ENCODE measurements around the gene ZFAND2B.

ZFAND2B gene

DNA sequence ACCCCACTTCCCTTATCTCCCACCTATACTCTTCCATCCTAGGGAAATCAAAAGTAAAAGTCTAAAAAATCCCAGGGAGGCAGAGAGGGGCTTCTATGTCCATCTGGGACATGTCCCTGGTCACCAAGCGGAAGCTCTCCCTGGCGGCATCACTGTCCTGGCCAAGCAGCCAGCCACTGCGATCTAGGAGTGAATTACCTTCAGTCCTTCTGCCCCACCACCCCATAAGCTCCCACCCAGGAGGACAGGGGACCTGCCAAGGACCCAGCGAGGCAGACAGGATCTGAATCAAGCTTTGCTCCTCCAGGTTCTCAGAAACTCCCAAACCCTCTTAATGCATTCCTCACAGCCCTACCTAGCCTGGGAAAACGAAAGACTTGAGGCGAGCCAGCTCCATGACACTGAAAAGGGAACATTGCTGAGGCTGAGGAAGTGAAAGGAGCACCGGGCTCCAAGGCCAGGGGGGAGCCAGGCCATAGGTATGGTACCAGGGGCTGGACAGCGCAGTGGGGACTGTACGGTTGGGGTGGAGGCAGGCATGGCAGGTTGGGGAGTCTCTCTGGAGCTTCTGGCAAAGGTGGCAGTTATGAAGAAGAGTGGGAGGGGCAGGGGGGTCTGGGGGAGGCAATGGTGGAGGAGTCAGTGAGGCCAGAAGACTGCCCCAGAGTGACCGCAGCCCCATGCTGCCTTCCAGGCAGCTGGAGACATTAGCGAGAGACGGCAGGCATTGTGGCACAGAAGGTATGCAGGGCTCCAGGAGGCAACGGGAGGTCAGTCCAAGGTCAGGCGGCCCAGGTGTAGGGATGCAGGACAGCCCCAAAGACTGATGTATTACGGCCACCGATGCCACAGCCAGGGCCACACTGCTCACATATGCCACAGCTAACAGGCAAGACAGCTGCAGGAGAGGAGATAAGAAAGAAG is 34.1 kb upstream of the ZFAND2B start:
- peaks cover 36% of the 10 kb centered on the region for H3K4me1 Mint-ChIP-seq
- no peak for DNase-seq
- no peak overlapping the region for H3K27ac Mint-ChIP-seq
- H3K27me3 Mint-ChIP-seq: no peaks in the 10 kb centered on the region
- ATAC-seq: no peak
- no peak overlapping the region for H3K4me3 Mint-ChIP-seq
- H3K9me3 Mint-ChIP-seq: no peaks in the 10 kb centered on the region

DNA sequence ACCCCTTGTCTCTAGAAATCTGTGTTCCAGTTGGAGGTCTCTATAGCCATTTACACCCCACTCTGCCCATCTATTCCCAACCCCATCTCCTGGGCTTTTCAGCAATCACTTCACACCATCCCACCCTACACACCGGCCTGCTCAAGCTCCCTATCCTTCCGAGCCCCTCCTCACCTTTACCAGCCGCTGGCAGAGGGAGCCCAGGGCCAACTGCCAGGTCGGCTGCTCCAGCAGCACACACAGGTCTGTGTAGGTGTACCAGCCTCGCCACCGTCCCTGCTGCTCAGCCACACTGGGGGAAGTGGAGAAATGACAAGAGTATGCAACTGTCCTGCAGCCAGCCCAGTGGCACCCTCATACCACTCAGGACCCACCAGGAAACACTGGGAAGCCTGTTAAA is 33.4 kb upstream of the ZFAND2B start:
- H3K4me3 Mint-ChIP-seq: no peak overlapping the region
- H3K27me3 Mint-ChIP-seq: no peaks in the 10 kb centered on the region
- H3K4me1 Mint-ChIP-seq: peaks cover 36% of the 10 kb centered on the region
- H3K27ac Mint-ChIP-seq: peak overlapping the region; percentile 5 to 42
- no peak for ATAC-seq
- no peak for DNase-seq
- no peaks in the 10 kb centered on the region for H3K9me3 Mint-ChIP-seq

DNA sequence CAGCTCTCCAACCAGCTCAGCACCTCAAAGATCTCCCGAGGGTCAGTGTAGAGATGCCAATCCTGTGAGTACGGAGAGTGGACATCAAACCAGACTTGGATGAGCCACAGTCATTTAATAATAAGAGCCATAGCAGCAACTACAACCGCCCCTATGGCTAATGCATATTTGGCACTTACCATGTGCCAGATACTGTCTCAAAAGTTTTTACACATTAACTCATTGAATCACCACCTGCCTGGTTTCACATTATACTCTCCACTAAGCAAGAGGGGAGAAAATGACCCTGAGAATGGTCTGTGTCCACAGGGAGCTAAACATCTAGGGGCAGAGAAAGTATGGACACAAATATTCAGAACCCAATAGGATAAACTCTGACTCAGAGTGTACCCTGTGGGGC is 32.4 kb upstream of the ZFAND2B start:
- ATAC-seq (no peak), DNase-seq (no peak)
- peak overlapping the region; percentile 12 to 76 for H3K27ac Mint-ChIP-seq
- H3K9me3 Mint-ChIP-seq: no peaks in the 10 kb centered on the region
- peaks cover 38% of the 10 kb centered on the region for H3K4me1 Mint-ChIP-seq
- H3K27me3 Mint-ChIP-seq: no peaks in the 10 kb centered on the region
- H3K4me3 Mint-ChIP-seq: peak overlapping the region in 1 of 2 donors; percentile 25

DNA sequence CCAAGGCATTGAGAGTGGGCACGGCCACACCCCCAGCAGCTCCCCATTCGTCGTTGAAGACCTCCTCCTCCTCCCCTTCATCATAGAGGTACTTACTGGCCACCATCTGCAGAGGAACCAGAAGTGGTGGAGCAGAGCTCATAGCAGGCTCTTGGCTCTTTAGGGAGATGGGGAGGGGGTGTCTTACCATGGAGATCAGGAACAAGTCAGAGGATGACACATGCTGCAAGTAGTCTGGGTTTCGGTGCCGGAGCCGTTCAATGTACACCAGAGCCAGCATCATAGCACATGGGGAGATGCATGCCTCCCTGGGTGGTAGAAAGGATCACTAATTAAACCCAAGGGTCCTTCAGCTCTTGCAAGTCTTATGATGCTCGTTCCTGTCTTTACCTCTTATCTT is 31.8 kb upstream of the ZFAND2B start:
- Mint-ChIP-seq H3K27ac (no peak overlapping the region), H3K9me3 (no peaks in the 10 kb centered on the region), H3K4me3 (peak overlapping the region; percentile 25 to 97), H3K4me1 (peaks cover 45% of the 10 kb centered on the region), H3K27me3 (no peaks in the 10 kb centered on the region)
- ATAC-seq (no peak), DNase-seq (no peak)

DNA sequence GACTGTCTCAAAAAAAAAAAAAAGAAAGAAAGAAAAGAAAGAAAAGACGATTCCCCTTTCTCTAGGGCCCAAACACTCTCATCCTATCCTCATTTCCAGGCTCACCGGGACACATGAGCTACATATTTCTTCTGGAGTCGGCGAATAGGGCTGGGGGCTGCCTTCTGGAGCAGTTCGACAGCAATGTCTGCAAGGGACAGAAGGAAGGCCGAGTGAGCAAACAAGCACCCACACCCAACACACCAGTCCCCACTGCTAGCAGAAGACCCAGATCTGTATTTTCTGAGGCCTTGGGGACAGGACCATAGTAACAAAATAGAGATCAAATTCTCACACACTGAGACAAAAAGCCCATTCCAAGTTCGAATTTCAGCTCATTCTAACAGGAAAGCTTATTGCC is 31.1 kb upstream of the ZFAND2B start:
- Mint-ChIP-seq H3K4me3 (peak overlapping the region; percentile 97), H3K27me3 (no peaks in the 10 kb centered on the region), H3K4me1 (peaks cover 51% of the 10 kb centered on the region), H3K9me3 (no peaks in the 10 kb centered on the region), H3K27ac (peak overlapping the region; percentile 38 to 42)
- ATAC-seq: no peak
- no peak for DNase-seq

DNA sequence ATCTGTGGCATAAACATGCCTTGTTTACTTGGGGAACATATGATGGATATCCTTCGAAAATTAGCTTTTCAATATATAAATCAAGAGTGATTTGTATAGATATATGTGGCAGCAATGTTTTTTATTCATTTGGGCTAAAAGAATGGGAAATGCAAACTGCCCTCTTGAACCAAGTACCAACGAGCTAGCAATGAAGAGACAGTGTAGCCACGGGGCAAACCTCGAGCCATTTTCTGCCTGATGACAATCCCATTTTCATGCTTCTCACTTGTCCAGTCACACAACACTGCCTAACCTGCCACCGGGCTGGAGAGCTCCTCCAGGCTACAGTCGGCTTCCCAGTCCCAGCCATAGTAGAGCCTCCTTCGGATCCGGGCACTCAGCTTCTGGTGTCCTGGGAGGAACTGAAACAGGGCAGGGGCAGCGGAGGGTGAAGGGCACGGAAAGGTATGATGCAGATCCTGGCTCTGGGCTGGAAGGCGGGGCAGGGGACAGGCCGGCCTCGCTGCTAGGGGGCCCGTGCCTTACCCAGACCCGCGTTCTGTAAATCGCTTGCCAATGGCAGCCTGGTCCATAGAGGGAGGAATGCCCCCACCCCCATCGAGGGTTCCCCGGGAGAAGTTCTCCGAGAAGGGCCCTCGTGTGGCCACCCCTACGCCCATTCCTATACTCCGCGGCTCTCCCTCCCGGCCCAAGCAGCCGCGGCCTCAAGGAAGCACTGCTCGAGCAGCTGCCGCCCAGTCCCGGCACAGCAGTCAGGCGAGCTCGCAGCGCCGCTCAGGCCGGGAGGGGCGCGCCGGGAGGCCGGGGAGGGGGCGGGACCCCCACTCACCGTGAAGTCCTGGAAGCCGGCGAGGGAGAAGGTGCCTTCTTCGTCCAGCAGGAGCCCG is 30.4 kb upstream of the ZFAND2B start:
- Mint-ChIP-seq H3K4me3 (peak overlapping the region; percentile 97), H3K27me3 (no peaks in the 10 kb centered on the region), H3K4me1 (peaks cover 56% of the 10 kb centered on the region), H3K27ac (peak overlapping the region; percentile 8 to 42), H3K9me3 (no peaks in the 10 kb centered on the region)
- no peak for DNase-seq
- ATAC-seq: peak; percentile 46

DNA sequence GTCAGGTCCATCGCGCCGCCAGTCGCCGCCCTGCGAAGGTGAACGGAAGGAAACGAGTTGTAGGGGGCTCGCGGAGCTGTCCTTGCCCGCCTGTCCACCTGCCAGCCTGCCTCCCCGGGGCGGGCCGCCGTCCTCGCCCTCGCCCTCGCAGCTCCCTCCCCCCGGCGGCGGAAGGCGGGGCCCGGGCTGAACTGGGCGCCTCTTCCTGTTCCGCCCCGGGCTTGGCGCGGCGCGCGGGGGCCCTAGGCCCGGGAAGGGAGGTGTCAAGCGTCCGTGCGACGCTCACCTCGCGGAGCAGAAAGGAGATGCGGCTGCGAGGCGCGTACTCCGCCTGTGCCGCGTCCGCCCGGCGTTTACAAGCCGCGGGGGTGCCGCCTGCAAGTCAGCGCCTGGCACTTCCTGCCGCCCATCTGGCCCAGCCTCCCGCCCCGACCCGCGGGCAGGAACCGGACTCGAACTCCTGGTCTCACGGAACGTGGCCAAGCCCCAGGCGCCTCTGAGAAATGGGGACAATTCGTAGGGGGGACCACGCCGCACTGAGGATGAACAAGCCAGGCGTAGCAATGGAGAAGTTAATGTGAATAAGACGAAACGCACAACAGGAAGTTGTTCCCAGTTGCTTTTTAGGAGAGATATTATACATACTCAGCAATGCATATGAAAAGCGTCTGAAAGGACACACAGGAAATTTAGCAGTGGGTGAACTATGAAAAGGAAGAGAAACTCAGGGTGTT is 29.6 kb upstream of the ZFAND2B start, which contains the start of gene CNPPD1:
Gene CNPPD1 (minus strand): TSS at position 108 of the 734 bp plus-strand sequence. CDS start 97 bp downstream, at position 11.
- Mint-ChIP-seq H3K4me3 (peak within 1 kb of the TSS; percentile 97), H3K9me3 (no peaks in the 10 kb centered on the region), H3K27ac (peak within 1 kb of the TSS; percentile 98), H3K4me1 (peaks cover 60% of the 10 kb centered on the region), H3K27me3 (no peaks in the 10 kb centered on the region)
- ATAC-seq: peak; percentile 89
- peak; percentile 90 to 93 for DNase-seq

DNA sequence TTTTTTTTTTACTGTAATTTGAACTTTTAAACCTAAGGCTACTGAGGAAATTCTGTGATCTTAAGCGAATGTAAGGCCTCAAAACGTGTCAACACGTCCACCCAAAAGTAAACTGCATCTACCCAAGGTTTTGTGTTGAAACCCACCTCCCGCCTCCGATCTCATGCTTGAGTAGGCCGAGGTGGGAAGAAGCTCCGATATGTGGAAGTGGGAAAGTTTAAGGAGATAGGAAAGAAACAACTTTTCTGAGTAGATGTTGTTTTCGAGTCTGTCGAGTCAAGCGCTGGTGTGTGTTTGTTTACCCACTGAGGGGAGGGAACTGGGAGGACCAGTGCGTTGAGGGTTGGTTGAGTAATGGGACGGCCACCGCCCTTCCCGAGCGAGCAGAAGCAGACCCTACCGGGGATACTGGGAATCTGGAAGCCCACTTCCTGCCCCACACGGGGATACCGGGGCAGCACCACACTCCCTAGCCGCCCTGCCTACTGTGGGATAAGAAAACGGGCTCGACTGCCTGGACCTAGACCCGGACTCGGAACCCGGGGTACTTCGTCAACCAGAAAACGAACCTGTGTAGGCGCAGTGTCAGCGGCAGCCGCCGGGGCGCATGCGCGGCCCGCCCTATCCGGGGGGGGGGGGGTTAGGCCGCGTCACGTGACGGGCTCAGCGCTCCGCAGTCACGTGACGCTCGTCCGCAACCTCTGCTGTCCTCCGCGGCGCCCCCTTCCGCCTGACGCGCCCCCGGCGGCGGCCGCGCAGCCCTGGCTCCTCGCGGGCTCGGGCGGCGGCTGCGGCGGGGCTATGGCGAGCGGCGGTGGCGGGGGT is 28.8 kb upstream of the ZFAND2B start, which contains the start of gene RETREG2:
Gene RETREG2 (plus strand): TSS at position 724 of the 825 bp plus-strand sequence. CDS start 78 bp downstream, at position 802.
- Mint-ChIP-seq H3K27me3 (no peaks in the 10 kb centered on the region), H3K4me1 (peaks cover 60% of the 10 kb centered on the region), H3K4me3 (peak within 1 kb of the TSS; percentile 97), H3K9me3 (no peaks in the 10 kb centered on the region), H3K27ac (peak within 1 kb of the TSS; percentile 98)
- DNase-seq (peak; percentile 79 to 80), ATAC-seq (peak; percentile 54)

DNA sequence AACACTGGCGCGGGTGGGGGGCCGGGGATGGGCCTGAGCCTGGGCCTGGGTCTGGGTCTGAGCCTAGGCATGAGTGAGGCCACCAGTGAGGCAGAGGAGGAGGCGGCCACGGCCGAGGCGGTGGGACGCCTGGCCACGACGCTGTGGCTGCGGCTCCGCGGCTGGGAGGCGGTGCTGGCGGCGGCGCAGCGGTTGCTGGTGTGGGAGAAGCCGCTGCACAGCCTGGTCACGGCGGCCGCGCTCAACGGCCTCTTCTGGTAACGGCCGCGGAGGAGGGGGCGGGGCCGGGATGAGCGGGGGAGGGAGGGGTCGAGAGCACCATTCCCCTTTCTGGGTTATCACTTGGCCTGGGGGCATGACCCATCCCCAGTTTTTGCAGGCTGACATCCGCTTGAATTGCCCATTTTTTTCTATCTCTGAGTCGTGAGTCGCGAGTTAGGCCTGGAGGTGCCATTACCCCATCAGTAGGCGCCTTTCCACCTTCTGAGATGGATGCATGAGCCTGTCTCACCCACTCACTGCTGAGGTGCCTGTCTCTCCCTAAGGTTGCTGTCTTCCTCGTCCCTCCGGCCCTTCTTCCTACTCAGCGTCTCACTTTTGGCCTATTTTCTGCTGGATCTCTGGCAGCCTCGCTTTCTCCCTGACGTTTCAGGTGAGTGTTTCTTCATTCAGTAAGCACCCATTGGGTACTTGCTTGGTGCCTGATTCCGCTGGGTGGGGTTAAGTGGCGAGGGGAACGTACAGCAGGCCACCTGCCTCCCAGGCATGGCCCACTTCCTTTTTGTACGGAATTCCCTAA is 28.0 kb upstream of the ZFAND2B start:
- peak overlapping the region; percentile 73 to 87 for H3K4me3 Mint-ChIP-seq
- no peaks in the 10 kb centered on the region for H3K27me3 Mint-ChIP-seq
- H3K9me3 Mint-ChIP-seq: no peaks in the 10 kb centered on the region
- peak overlapping the region; percentile 79 to 85 for H3K27ac Mint-ChIP-seq
- peaks cover 68% of the 10 kb centered on the region for H3K4me1 Mint-ChIP-seq
- DNase-seq (no peak), ATAC-seq (peak; percentile 2)

DNA sequence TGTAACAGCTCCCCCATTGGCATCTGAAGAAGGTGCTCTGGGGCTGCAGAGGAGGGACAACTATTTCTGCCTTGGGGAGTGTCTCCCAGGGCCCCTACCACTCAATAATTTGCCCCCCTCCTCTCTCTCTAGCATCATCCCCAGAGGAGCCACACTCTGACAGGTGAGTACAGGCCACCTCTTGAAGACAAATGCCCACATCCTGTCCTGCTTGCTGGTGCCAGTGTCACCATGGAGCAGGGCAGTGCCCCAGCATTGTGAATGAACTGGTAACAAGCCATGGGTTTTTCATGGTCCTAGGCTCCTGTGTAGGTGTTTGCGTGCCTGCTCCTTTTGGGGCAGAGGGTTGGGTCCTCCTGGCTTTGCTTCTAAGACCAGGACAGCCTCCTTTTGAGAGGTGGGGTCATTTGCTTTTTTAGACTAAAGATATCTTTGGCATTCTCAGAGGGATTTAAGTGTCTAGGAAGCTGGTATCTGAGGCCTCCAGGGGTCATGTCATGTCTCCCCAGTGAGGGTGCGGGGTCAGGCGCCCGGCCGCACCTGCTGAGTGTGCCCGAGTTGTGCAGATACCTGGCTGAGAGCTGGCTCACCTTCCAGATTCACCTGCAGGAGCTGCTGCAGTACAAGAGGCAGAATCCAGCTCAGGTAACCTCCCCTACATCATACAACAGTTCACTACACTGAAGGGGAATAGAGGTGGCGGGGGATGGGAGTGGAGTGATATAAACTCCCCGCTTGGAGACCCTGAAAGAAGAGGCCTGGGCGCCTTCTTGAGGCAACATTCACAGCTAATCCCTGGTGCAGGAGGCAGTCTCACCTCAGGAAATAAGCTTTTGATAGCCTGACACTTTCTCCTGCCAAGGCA is 26.7 kb upstream of the ZFAND2B start:
- no peaks in the 10 kb centered on the region for H3K9me3 Mint-ChIP-seq
- ATAC-seq (no peak), DNase-seq (no peak)
- peaks cover 57% of the 10 kb centered on the region for H3K4me1 Mint-ChIP-seq
- H3K27ac Mint-ChIP-seq: peak overlapping the region in 1 of 2 donors; percentile 7
- peak overlapping the region; percentile 73 to 87 for H3K4me3 Mint-ChIP-seq
- H3K27me3 Mint-ChIP-seq: no peaks in the 10 kb centered on the region

DNA sequence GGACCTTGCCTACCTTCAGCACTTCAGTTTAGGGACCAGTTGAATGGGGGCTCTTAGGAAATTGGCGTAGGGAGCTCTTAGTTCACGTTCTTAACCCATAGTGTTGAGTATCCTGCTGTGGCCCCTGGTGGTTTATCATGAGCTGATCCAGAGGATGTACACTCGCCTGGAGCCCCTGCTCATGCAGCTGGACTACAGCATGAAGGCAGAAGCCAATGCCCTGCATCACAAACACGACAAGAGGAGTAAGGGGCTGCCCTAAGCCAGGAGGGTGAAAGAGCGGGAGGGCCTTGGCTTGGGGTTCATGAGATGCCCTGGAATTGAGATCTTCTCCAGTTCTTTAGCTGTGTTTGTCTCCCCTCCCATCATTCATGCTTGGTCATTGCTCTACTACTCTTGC is 25.6 kb upstream of the ZFAND2B start:
- ATAC-seq: no peak
- Mint-ChIP-seq H3K27ac (no peak overlapping the region), H3K27me3 (no peaks in the 10 kb centered on the region), H3K9me3 (no peaks in the 10 kb centered on the region), H3K4me1 (peaks cover 50% of the 10 kb centered on the region), H3K4me3 (no peak overlapping the region)
- DNase-seq: no peak

DNA sequence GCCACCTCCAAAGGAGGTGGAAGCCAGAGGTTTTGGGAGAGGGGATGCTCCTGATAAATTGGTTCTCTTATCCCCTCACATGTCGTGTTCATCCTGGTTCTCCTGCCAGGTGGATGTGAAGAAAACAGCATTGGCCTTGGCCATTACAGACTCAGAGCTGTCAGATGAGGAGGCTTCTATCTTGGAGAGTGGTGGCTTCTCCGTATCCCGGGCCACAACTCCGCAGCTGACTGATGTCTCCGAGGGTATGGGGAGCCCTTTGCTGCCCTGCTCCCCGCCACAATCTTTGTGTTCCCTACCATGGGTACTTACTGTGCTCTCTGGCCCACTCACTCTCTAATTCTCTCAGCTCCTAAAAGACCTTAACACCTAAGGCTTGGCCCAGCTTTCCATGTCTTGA is 25.1 kb upstream of the ZFAND2B start:
- Mint-ChIP-seq H3K9me3 (no peaks in the 10 kb centered on the region), H3K4me3 (peak overlapping the region in 1 of 2 donors; percentile 24), H3K27ac (peak overlapping the region; percentile 83 to 86), H3K4me1 (peaks cover 55% of the 10 kb centered on the region), H3K27me3 (no peaks in the 10 kb centered on the region)
- DNase-seq: no peak
- no peak for ATAC-seq

Data from stimulated activated naive CD8-positive, alpha-beta T cell treated with anti-CD3 and anti-CD28 coated beads, Interleukin-15, amount 100 ng/mL, for 72 hours (primary cell).